GM18505 (cell line): ENCODE results near the gene OR10V1.
"Not testable (repeated sequence)": the region's sequence is repeated elsewhere in the genome, so short reads cannot be mapped to it uniquely, and the experiment has no call there.

Experiments used
- ATAC-seq: cut with Tn5 transposase; IDR thresholded peaks from one replicate; pipeline ENCODE4 v1.9.1; 2021; ENCODE audit not compliant: unreplicated experiment
- POLR2A ChIP-seq: IDR thresholded peaks from 4 replicates; pipeline ENCODE4 v1.6.1; 2011; ENCODE audit warnings: borderline replicate concordance; ENCODE audit not compliant: insufficient read depth, insufficient read length; ENCODE audit errors: extremely low read depth

OR10V1 gene

DNA sequence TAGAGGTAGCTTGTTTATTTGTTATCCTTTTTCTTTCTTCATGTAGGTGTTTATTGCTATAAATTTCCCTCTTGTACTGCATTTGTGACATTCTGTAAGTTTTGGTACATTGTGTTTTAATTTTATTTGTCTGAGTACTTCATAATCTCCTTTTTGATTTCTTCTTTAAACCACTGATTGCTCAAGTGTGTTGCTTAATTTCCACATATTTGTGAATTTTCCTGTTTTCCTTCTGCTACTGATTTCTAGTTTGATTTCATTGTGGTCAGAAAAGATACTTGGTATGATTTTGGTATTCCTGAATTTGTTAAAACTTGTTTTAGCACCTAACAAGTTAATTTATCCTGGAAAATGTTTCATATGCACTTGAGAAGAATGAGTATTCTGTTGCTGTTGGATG, 15.1 kb downstream of the OR10V1 start:
- no peak for TF ChIP-seq POLR2A
- ATAC-seq, result no peak

DNA sequence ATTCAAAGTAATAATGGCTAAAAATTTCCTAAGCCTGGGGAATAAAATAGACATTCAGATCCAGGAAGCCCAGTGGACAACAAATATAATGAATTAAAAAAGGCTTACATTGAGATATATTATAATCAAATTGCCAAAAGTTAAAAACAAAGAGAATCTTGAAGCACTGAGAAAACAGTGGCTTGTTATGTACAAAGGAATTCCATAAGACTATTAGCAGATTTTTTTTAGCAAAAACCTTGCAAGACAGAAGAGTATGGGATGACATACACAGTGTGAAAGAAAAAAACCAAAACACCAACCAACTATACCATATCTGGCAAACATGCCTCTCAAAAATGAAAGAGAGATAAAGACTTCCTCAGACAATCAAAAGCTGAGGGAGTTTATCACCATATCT, 20.7 kb downstream of the OR10V1 start:
- TF ChIP-seq POLR2A, result no peak
- ATAC-seq, result no peak

DNA sequence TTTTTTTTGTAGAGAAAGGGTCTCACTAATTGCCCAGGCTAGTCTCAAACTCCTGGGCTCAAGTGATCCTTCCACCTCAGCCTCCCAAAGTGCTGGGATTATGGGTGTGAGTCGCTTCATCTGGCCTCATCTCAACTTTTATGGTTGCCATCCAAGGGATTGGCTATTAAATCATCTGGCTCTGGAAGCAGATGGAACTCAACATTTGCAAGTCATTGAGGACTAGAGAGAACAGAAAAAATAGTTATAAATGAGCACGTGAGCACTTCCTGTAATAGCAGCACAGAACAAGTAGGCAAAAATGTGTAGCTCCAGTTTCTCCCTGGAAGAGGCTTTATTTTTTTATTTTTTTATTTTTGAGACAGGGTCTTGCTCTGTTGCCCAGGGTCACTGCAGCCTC, 22.5 kb downstream of the OR10V1 start:
- no peak for TF ChIP-seq POLR2A
- no peak for ATAC-seq

DNA sequence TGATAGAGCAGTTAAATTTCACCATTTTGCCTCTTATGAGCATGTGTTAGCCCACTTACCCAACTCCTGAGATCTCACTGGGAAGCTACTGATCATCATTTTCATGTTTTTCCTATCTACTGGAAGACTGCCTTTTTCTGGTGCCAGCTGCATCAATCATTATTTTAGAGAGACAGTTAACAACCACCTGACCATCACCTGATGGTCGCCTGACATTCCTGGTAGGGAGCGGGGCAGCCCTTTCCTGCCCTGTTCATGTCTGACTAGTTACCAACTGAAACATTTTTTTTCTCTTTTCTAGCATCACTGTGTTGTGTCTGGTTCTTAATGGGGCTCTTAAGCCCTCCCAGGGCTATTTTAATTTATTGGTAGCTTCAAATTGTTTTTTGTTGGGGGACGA, 24.6 kb downstream of the OR10V1 start:
- ATAC-seq, result no peak
- no peak for TF ChIP-seq POLR2A

DNA sequence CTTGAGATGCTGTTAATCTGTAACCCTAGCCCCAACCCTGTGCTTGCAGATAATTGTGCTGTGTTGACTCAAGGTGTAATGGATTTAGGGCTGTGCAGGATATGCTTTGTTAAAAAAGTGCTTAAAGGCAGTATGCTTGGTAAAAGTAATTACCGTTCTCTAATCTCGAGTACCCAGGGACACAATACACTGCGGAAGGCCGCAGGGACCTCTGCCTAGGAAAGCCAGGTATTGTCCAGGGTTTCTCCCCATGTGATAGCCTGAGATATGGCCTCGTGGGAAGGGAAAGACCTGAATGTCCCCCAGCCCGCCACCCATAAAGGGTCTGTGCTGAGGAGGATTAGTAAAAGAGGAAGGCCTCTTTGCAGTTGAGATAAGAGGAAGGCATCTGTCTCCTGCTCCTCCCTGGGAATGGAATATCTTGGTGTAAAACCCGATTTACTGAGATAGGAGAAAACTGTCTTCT, 32.4 kb downstream of the OR10V1 start:
- ATAC-seq, result not testable (repeated sequence)

DNA sequence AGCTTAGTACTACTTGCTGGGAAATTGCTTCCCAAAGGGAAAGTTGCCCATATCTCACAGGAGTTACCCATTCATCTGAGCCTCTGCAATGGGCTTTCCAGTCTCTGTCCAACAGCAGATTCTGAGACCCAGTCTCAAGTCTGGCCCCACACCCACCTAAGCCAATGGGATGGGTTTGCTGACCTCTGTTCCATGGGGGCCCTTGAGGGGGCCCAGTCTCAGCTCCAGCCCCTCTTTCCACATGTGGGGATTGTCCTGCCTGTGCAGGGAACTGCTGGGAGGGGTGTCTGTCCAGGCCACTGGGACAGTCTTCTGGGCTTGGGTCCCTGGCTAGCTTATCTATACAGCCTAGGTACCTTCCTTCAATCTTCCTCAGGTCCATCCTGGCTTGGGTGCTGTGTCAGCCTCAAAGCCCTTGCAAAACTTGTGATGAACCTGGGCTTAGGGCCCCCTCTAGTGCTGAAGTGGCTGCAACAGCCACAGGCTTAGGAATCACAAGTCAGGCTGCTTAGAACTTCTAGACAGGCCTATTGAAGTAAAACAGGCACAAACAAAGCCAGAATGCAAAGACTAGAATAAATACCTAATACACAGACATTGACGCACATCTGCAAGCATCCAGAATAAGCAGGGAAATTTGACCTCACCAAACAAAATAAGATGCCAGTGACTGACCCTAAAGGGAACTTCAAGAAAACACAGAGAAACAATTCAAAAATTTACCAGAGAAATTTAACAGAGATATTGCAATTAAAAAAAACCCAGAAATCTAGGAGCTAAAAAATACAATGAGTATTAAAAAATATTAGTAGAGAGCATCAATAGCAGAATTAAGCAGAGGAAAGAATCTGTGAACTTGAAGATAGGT, 33.1 kb downstream of the OR10V1 start:
- ATAC-seq, result peak; percentile 88
- no peak for TF ChIP-seq POLR2A

DNA sequence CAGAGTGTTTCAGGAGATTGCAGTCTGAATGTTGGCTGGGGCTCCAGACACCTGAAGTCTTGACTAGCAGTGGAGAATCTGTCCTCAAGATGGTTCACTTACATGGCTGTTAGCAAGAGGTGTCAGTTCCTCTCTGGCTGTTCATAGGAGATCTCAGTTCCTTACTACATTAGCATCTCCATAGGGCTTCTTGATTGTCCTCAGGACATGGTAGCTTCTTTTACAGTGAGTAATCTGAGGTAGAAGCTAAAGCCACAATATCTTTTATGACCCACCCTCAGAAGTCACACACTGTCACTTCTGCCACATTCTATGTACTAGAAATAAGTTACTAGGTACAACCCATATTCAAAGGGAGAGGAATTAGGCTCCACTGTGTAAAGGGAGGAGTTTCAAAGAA, 34.3 kb downstream of the OR10V1 start:
- no peak for TF ChIP-seq POLR2A
- no peak for ATAC-seq

DNA sequence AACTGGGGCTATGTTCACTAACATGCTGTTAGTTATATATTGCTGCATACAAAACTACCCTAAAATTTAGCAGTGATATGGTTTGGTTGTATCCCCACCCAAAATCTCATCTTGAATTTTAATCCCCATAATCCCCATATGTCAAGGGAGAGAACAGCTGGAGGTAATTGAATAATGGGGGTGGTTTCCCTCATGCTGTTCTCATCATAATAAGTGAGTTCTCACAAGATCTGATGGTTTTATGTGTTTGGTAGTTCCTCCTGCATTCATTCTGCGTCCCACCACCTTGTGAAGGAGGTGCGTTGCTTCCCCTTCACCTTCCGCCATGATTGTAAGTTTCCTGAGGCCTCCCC, 34.9 kb downstream of the OR10V1 start:
- no peak for ATAC-seq

DNA sequence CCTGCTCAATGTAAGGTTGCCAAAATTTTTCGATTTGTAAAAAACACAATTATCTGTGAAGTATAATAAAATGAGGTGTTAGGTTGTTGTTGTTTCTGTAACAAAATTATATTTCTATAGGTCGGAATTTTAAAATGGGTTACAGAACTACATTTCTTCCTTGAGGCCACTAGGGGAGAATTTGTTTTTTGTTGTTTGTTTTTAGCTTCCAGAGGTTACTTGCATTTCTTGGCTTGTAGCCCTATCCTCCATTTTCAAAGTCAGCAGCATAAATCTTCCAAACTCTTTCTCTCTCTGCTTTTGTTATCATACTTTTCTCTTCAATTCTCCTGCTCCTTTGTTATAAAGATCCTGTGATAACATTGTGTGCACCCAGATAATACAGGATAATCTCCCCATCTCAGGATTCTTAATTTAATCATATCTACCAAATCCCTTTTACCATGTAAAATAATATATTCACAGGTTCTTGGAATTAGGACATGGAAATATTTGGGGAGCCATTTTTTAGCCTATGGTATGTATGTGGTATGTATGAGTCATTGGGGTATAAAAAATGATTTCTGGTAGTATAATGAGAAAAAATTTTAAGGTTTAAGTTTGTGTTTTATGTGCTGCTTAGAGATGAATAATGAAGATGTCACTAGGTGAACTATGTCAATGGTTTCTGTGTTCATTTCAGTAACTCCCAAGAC, 35.4 kb downstream of the OR10V1 start:
- TF ChIP-seq POLR2A, result no peak
- ATAC-seq, result no peak

More for the DNA sequence above, 34.9 kb downstream of the OR10V1 start:
- TF ChIP-seq POLR2A, result no peak

DNA sequence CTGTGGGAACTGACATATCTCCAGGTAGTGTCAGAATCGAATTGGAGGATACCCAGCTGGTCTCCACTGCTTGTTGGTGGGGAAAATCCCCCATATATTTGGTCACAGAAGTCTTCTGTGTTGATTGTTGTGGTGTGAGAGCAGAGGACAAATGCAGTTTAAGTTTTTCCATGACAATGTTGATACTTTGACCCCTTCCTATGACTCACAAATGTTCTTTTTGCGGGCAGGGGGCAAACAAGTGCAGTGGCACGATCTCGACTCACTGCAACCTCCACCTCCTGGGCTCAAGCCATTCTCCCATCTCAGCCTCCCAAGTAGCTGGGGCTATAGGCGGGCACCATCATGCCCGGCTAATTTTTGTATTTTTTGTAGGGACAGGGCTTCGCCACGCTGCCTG, 37.4 kb downstream of the OR10V1 start:
- no peak for TF ChIP-seq POLR2A
- ATAC-seq, result no peak

DNA sequence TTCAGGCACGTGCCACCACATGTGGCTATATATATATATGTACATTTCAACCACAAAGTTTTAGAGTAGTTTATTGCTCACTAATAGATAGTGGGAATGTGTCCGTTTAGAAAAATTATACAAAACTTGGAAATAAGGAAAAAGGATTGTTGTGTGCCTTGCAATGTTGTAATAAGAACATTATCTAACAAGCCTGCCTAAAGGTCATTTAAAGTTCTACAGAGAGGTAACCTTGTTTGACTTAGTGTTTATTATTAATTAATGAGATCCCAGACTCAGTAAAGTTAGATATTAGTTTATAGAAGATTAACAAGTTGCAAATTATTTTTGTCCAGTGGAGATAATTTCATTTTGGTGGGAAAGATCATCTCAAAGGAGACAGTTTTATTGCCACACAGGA, 39.4 kb downstream of the OR10V1 start:
- TF ChIP-seq POLR2A, result no peak
- no peak for ATAC-seq

DNA sequence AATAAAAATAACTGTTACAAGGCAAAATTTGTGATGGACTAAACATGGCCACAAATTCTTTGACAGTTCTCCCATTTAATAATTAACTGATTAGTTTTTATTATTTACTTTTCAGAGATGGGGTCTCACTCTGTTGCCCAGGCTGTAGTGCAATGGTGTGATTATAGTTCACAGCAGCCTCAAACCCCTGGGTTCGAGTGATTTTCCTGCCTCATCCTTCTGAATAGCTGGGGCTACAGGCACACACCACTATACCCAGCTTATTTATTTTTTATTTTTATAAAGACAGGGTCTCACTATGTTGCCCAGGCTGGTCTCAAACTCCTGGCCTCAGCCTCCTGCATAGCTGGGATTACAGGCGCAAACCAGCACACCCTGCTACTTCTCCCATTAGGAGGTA, 40.4 kb downstream of the OR10V1 start:
- ATAC-seq, result no peak
- TF ChIP-seq POLR2A, result no peak

DNA sequence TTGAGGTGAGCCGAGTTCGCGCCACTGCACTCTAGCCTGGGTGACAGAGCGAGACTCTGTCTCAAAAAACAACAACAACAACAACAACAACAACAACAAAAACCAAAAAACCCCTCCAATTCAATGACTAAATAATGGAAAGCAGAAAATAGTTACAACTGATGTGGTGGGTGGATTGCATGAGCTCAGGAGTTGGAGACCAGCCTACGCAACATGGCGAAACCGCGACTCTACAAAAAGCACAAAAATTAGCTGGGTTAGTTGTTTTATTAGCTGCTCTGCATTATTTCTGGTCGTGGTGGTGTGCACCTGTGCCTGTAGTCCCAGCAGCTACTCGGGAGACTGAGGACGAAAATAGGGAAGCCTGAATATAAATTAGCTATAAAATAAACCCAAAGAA, 42.2 kb downstream of the OR10V1 start:
- TF ChIP-seq POLR2A, result no peak
- ATAC-seq, result no peak

DNA sequence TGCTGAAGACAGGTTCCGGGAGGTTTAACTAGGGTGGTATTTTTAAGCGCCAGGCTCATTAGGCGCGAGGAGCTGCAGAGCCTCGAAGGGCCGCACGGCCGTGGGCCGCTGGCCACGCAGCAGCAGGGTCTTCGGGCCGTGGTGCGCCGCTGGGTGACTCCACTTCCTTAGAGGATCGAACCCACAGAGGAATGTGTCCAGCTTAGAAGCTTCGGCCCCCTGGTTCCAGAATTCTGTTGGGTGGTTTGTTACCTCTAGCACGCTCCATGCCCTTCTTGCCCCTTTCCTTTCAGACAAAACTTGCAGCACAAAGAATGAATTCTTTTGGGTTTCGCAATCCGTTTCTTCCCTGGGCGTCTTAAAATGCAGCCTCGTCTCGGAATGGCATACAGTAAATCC, 44.0 kb downstream of the OR10V1 start:
- no peak for ATAC-seq
- TF ChIP-seq POLR2A, result no peak
